ENCODE data around the gene DOC2A.
"Not testable (repeated sequence)": the region's sequence is repeated elsewhere in the genome, so short reads cannot be mapped to it uniquely, and the experiment has no call there.

Gene DOC2A

DNA sequence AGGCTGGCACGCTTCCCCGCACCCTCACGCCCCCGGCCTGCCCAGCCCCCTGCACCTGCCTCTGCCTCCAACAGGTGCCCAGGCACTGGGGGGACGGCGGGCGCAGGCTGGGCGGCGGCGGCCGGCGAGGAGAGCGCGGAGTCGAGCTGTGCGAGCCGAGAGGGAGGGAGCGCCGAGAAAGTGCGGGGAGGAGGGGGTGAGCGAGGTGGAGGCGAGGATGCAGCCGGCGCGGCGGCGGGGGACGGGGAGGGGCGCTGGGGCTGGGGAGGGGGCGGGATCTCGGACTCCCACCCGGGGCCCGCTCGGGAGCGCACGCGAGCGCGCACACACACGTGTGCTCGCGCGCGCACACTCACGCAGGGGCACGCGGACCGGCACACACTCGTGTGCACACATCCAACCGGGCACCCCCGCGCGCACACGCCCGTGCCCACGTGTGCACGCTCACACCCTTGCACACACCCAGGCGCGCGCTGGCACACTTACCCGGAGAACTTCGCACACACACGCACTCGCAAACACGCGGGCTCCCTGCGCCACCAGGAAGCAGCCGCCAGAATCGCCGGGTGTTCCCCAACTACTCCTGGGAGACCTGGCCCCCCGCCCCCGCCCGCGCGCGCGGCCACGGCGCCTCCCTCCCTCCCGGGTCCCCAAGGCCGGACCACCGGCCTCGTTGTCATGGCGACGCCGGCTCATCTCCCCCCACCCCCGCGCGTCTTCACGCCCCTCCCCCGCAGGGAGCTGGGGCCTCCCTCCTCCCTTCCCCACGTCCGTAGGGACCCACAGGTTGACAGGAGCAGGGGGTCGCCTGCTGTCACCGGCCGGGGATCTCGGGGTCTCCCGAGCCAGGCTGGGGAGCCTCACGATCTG, at the start of gene DOC2A:
Gene DOC2A (minus strand): TSS at position 184 of the 870 bp plus-strand sequence. CDS start 805 bp downstream, outside the sequence.
- DNase-seq (ENCODE audit: low read depth in 1 of 2, low spot score in 1 of 2), result no peak

DNA sequence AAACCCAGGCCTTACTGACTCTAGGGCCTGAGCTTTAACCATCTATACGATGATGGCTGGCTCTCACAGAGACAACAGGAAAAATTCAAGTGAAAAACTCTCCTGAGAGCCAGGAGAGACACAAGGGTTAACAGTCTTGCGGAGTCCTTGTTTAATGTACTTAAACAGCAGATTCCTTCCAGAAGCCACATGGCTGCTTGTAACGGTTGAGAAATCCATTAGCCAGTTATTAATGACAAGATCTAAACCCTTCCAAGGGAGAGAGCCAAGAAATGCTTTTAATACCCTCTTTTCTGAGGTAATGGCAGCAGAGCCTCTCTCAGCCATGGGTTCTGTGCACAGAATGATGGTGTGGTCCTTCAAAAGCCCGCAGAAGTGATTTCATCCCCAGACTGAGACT, 49.5 kb upstream of the DOC2A start:
- no peak for DNase-seq (ENCODE audit: low read depth in 1 of 2, low spot score in 1 of 2)

- DNase-seq (ENCODE audit: low read depth in 1 of 2, low spot score in 1 of 2), result no peak
These were observed 44.2 kb upstream of the DOC2A start for GRCh38 chr16:30054959-30055553.

DNA sequence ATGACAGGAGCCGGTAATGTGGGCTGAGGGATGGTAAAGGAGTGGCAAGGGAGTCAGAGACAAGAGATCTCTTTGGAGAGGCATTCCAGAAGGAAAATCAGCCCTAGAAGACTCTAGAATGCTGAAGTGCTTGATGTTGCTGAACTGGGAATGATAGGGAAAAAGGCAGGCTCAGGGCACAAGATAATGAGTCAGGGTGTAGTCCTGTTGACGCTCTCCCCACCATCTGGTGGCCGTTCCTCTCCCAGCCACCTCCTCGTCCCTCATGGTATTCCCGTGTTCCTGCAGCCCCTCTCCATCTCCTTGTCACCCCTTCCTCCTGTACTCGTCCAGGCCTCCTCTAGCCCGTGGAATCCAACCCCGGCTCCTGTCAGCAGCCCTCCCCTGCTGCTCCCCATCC, 43.6 kb upstream of the DOC2A start:
- DNase-seq (ENCODE audit: low read depth in 1 of 2, low spot score in 1 of 2), result no peak

- no peak for DNase-seq (ENCODE audit: low read depth in 1 of 2, low spot score in 1 of 2)
These were observed 42.7 kb upstream of the DOC2A start for GRCh38 chr16:30053376-30054015.

- DNase-seq (ENCODE audit: low read depth in 1 of 2, low spot score in 1 of 2), result peak; percentile 87 to 91
These were observed 42.0 kb upstream of the DOC2A start for GRCh38 chr16:30052671-30053372.

GRCh38 chr16:30051518-30051917, 40.7 kb upstream of the DOC2A start:
- no peak for DNase-seq (ENCODE audit: low read depth in 1 of 2, low spot score in 1 of 2)

DNA sequence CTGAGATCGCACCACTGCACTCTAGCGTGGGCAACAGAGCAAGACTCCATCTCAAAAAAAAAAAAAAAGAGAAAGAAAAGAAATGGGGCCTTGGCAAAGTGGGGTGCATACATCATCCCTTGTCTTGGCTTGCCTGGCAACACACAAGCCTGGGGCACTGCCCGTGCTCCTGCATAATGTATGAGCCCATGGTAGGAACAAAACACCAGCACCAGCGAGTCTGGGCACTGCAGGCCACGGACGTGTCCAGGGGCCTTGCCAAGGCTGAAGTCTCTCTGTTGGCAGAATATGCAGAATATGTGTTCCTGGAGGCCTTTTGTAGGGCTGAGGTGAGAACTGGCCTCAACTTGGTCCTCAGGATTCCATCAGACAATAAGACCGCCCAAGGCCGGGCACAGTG, 39.0 kb upstream of the DOC2A start:
- DNase-seq (ENCODE audit: low read depth in 1 of 2, low spot score in 1 of 2), result no peak

- no peak for DNase-seq (ENCODE audit: low read depth in 1 of 2, low spot score in 1 of 2)
These were observed 35.8 kb upstream of the DOC2A start for GRCh38 chr16:30046588-30046987.

DNA sequence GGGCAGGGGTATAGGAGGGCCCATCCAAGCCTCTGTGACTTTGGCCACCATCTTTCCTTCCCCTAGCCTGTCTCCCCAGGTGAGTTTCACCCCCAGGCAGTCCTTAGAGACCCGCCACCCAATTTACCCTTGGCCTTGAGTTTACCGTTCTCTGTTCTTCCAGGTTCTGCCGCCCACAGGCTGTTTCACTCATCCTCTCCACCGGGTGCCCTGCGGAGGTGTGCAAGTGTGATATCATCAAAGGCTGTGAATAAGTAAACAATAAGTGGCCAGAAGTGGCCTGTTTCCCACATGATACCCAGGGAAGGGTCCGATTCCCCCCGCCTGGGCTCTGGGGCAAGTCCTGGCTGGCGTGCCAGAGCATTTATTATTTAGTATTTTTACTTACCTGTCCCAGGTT, 35.4 kb upstream of the DOC2A start:
- DNase-seq (ENCODE audit: low read depth in 1 of 2, low spot score in 1 of 2), result no peak

DNA sequence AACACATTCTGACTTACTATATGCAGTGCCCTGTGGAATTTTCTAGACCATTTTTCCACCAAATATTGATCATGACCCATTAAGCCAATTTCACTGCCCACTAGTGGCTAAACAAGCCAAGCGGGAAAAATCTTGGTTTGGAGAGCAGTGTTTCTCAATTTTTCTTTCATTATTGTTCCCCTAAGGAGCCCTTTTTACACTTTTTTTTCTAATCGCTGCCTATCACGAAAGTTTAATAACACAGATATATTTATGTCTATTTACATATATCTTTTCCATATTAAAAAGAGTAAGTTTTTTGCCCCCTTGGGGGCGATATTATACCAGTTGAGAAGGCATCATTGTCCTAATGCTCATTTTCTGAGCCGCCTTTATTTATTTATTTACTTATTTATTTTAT, 31.0 kb upstream of the DOC2A start:
- no peak for DNase-seq (ENCODE audit: low read depth in 1 of 2, low spot score in 1 of 2)

DNA sequence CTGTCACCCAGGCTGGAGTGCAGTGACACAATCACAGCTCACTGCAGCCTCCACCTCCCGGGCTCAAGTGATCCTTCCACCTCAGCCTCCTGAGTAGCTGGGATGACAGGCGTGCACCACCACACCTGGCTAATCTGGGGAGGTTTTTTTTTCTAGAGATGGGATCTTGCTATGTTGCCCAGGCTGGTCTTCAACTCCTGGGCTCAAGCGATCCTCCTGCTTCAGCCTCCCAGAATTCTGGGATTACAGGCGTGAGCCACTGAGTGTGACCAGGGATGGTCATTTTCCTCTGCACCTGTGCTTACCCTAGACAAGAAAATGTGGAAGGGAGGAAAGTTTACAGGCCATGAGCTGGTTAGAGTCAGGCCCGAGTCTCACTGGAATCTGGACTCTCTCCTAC, 29.9 kb upstream of the DOC2A start:
- not testable (repeated sequence) for DNase-seq (ENCODE audit: low read depth in 1 of 2, low spot score in 1 of 2)

DNA sequence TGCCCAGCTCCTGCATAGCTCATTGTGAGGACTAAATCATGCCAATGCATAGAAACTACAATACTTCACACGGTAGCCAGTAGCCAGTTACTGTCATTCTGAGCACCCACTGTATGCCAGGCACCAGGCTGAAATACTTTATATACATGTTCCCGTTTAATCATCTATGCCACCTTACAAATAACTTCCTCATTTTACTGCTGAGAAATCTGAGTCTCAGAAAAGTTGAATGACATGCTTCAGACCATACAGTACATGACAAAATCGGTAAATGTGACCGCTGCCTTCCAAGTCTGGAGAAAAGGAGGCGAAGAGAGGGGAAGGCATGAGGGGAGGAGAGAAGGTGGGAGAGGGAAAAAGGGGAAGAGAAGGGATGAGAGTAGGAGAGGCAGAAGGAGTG, 29.4 kb upstream of the DOC2A start:
- DNase-seq (ENCODE audit: low read depth in 1 of 2, low spot score in 1 of 2), result no peak

GRCh38 chr16:30033270-30033669, 22.4 kb upstream of the DOC2A start:
- no peak for DNase-seq (ENCODE audit: low read depth in 1 of 2, low spot score in 1 of 2)

DNA sequence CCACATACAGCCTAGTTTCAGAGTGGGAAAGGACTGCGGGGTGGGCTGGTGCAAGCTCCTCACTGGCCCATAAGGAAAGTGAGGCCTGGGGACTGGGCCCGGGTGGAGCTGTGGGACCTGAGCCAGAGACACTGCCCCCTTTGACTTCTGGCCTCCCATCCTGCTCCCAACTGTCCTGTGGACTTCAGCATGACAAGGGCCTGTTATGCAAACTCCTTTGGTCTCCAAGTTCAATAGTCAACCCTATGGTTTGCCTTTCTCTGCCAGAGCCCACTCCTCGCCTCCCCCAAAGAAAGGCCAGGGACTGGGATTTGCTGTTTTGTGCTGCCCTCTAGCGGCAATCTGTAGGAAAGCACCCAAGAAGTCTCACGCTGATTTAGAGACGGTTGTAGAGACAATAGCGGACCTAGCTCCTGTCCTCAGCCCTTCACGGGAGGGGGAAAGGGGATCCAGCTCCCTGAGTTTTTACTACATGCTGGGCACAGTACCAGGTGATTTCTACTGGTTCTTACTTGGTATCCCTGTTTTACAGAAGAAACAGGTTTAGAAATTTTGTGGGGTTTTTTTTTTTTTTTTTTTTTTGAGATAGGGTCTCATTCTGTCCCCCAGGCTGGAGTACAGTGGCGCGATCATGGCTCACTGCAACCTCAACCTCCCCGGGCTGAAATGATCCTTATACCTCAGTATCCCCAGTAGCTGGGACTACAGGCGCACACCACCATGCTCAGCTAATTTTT, 21.4 kb upstream of the DOC2A start:
- DNase-seq (ENCODE audit: low read depth in 1 of 2, low spot score in 1 of 2), result peak; percentile 38 to 58

GRCh38 chr16:30031477-30031918, 20.7 kb upstream of the DOC2A start:
- no peak for DNase-seq (ENCODE audit: low read depth in 1 of 2, low spot score in 1 of 2)

DNA sequence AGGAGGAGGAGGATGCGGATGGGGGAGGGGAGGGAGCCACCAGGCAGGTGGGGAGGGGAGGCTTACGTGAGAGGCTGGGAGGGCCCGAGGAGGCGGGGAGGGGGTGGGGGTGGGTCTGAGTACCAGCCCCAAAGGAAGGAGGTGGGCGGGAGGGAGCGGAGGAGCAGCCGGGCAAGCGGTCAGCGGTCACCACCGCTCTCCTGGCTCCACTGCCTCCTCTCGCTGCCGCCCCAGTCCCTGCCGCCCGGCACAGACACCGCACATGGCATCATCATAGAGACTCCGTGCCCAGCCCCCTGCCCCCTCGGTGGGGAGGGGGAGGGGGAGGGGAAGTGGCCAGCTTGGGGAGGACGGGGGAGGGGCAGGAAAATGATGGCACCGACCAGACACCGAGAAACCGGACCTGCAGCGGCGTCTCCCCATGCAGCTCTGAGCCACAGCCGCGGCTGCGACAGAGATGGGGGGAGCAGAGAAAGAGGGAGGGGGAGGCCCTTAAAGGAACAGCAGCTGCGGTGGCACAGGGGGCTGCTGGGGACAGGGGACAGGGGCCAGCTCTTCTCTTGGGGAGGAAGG, 20.1 kb upstream of the DOC2A start, which contains the start of gene TLCD3B:
Gene TLCD3B (minus strand): TSS at position 431 of the 573 bp plus-strand sequence. CDS start 744 bp downstream, outside the sequence.
- DNase-seq (ENCODE audit: low read depth in 1 of 2, low spot score in 1 of 2), result no peak

DNA sequence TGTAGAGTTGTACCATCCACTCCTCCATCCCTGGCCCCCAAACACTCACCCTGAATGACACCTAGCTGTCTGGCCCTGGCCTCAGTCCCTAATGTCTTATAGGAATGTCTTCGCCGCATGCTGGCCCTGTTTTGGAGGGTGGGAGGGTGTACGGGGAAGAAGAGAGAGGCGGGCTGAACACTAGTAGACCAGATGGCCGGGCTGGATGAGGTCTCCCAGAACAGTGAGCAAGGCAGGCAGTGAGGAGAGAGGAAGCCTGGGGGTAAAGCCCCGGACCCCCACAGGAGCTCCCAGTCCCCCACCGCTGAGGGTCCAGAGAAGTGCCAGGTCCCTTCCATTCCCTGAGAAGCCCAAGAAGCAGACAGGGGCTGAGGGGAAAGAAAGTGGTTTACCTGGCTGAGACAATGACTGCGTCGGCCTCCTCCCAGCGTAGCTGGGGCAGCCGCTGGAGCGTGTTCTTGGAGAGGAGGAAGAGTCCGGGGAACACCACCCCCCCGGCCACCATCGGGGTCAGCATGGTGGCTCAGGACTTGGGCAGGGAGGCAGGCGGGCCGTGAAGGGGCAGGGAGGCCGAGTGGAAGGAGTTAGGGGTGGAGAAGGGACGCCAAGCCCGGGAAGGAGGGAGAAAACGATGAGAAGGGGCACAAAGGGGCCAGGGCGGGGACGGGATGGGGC, 19.3 kb upstream of the DOC2A start:
- no peak for DNase-seq (ENCODE audit: low read depth in 1 of 2, low spot score in 1 of 2)

- no peak for DNase-seq (ENCODE audit: low read depth in 1 of 2, low spot score in 1 of 2)
These were observed 17.7 kb upstream of the DOC2A start for GRCh38 chr16:30028438-30029076.

All from activated CD4-positive, alpha-beta T cell treated with anti-CD3 and anti-CD28 coated beads, Interleukin-2, amount 50 U/mL, for 24 hours (primary cell).